Memory B cell (primary cell): Measurements from ENCODE around the gene NRXN3.

Source experiments
- ATAC-seq: fragments of 150-1000 bp; cut with Tn5 transposase; 2 replicates; pipeline ENCODE4 v1.10.0; 2021; ENCODE audit warnings: low read depth, mild to moderate bottlenecking, moderate library complexity
- DNase-seq, 2 donors: peaks; one replicate each; pipeline ENCODE4 v3.0.0; 2022; ENCODE audit warnings: low spot score in 2 of 2
- H3K27ac Mint-ChIP-seq: one replicate; pipeline ENCODE4 v1.8.0; 2022; ENCODE audit warnings: mild to moderate bottlenecking, moderate library complexity, mixed read lengths
- H3K27me3 Mint-ChIP-seq: one replicate; pipeline ENCODE4 v1.8.0; 2022; ENCODE audit warnings: mixed read lengths
- H3K36me3 Mint-ChIP-seq: one replicate; pipeline ENCODE4 v1.8.0; 2022; ENCODE audit warnings: mild to moderate bottlenecking, mixed read lengths
- H3K4me1 Mint-ChIP-seq: one replicate; pipeline ENCODE4 v1.8.0; 2022; ENCODE audit warnings: mixed read lengths
- H3K4me3 Mint-ChIP-seq: one replicate; pipeline ENCODE4 v1.8.0; 2022; ENCODE audit warnings: mild to moderate bottlenecking, moderate library complexity, mixed read lengths
- H3K9me3 Mint-ChIP-seq: one replicate; pipeline ENCODE4 v1.8.0; 2022; ENCODE audit warnings: mixed read lengths

Gene NRXN3

GRCh38 chr14:79638672-79639266 is 1468.6 kb downstream of the NRXN3 start:
- ATAC-seq (no peak), DNase-seq (no peak)
- peaks cover 7% of the 10 kb centered on the region for H3K9me3 Mint-ChIP-seq
- H3K27ac Mint-ChIP-seq, result no peak overlapping the region
- H3K27me3 Mint-ChIP-seq, result no peaks in the 10 kb centered on the region
- H3K36me3 Mint-ChIP-seq, result no peaks in the 10 kb centered on the region
- no peaks in the 10 kb centered on the region for H3K4me1 Mint-ChIP-seq
- no peak overlapping the region for H3K4me3 Mint-ChIP-seq

GRCh38 chr14:79639613-79640012 is 1469.4 kb downstream of the NRXN3 start:
- Mint-ChIP-seq H3K9me3 (peaks cover 6% of the 10 kb centered on the region), H3K4me1 (no peaks in the 10 kb centered on the region), H3K36me3 (no peaks in the 10 kb centered on the region), H3K27ac (no peak overlapping the region), H3K27me3 (no peaks in the 10 kb centered on the region), H3K4me3 (no peak overlapping the region)
- no peak for ATAC-seq
- DNase-seq, result no peak

- no peak overlapping the region for H3K27ac Mint-ChIP-seq
- H3K9me3 Mint-ChIP-seq, result peaks cover 6% of the 10 kb centered on the region
- no peaks in the 10 kb centered on the region for H3K27me3 Mint-ChIP-seq
- ATAC-seq, result no peak
- H3K36me3 Mint-ChIP-seq, result no peaks in the 10 kb centered on the region
- H3K4me1 Mint-ChIP-seq, result no peaks in the 10 kb centered on the region
- H3K4me3 Mint-ChIP-seq, result no peak overlapping the region
- no peak for DNase-seq
Observed at GRCh38 chr14:79641371-79641770, 1471.2 kb downstream of the NRXN3 start.

GRCh38 chr14:79643132-79643531 is 1473.0 kb downstream of the NRXN3 start:
- Mint-ChIP-seq H3K36me3 (no peaks in the 10 kb centered on the region), H3K4me1 (no peaks in the 10 kb centered on the region), H3K27me3 (no peaks in the 10 kb centered on the region), H3K27ac (no peak overlapping the region), H3K9me3 (peaks cover 6% of the 10 kb centered on the region), H3K4me3 (no peak overlapping the region)
- DNase-seq (no peak), ATAC-seq (no peak)

- peaks cover 2% of the 10 kb centered on the region for H3K9me3 Mint-ChIP-seq
- H3K27ac Mint-ChIP-seq, result no peak overlapping the region
- no peak overlapping the region for H3K4me3 Mint-ChIP-seq
- ATAC-seq (no peak), DNase-seq (no peak)
- H3K27me3 Mint-ChIP-seq, result no peaks in the 10 kb centered on the region
- no peaks in the 10 kb centered on the region for H3K4me1 Mint-ChIP-seq
- H3K36me3 Mint-ChIP-seq, result no peaks in the 10 kb centered on the region
Observed at GRCh38 chr14:79645753-79646362, 1475.7 kb downstream of the NRXN3 start.

GRCh38 chr14:79649856-79650255 is 1479.7 kb downstream of the NRXN3 start:
- no peaks in the 10 kb centered on the region for H3K4me1 Mint-ChIP-seq
- H3K4me3 Mint-ChIP-seq, result no peak overlapping the region
- ATAC-seq (no peak), DNase-seq (no peak)
- H3K27ac Mint-ChIP-seq, result no peak overlapping the region
- H3K36me3 Mint-ChIP-seq, result no peaks in the 10 kb centered on the region
- peaks cover 2% of the 10 kb centered on the region for H3K9me3 Mint-ChIP-seq
- no peaks in the 10 kb centered on the region for H3K27me3 Mint-ChIP-seq

GRCh38 chr14:79652513-79653307 is 1482.5 kb downstream of the NRXN3 start:
- Mint-ChIP-seq H3K36me3 (no peaks in the 10 kb centered on the region), H3K4me1 (no peaks in the 10 kb centered on the region)

GRCh38 chr14:79656056-79656455 is 1485.9 kb downstream of the NRXN3 start:
- no peaks in the 10 kb centered on the region for H3K4me1 Mint-ChIP-seq
- ATAC-seq, result no peak
- no peak for DNase-seq
- H3K27ac Mint-ChIP-seq, result no peak overlapping the region
- H3K4me3 Mint-ChIP-seq, result no peak overlapping the region
- no peaks in the 10 kb centered on the region for H3K27me3 Mint-ChIP-seq
- H3K36me3 Mint-ChIP-seq, result no peaks in the 10 kb centered on the region
- peaks cover 2% of the 10 kb centered on the region for H3K9me3 Mint-ChIP-seq

More at GRCh38 chr14:79652513-79653307, 1482.5 kb downstream of the NRXN3 start:
- H3K27me3 Mint-ChIP-seq, result no peaks in the 10 kb centered on the region
- ATAC-seq, result no peak
- H3K9me3 Mint-ChIP-seq, result peaks cover 2% of the 10 kb centered on the region
- no peak overlapping the region for H3K27ac Mint-ChIP-seq
- DNase-seq, result no peak
- no peak overlapping the region for H3K4me3 Mint-ChIP-seq

- DNase-seq (no peak), ATAC-seq (no peak)
- no peaks in the 10 kb centered on the region for H3K27me3 Mint-ChIP-seq
- peaks cover 2% of the 10 kb centered on the region for H3K9me3 Mint-ChIP-seq
- no peak overlapping the region for H3K4me3 Mint-ChIP-seq
- H3K36me3 Mint-ChIP-seq, result no peaks in the 10 kb centered on the region
- no peaks in the 10 kb centered on the region for H3K4me1 Mint-ChIP-seq
- no peak overlapping the region for H3K27ac Mint-ChIP-seq
Observed at GRCh38 chr14:79656496-79656895, 1486.3 kb downstream of the NRXN3 start.

GRCh38 chr14:79658221-79658620 is 1488.0 kb downstream of the NRXN3 start:
- Mint-ChIP-seq H3K27me3 (no peaks in the 10 kb centered on the region), H3K4me3 (no peak overlapping the region), H3K9me3 (peaks cover 3% of the 10 kb centered on the region), H3K27ac (no peak overlapping the region), H3K36me3 (no peaks in the 10 kb centered on the region), H3K4me1 (no peaks in the 10 kb centered on the region)
- ATAC-seq (no peak), DNase-seq (no peak)

GRCh38 chr14:79658769-79659168 is 1488.6 kb downstream of the NRXN3 start:
- Mint-ChIP-seq H3K27me3 (no peaks in the 10 kb centered on the region), H3K27ac (no peak overlapping the region), H3K4me3 (no peak overlapping the region), H3K9me3 (peaks cover 5% of the 10 kb centered on the region), H3K36me3 (no peaks in the 10 kb centered on the region), H3K4me1 (no peaks in the 10 kb centered on the region)
- DNase-seq (no peak), ATAC-seq (no peak)

GRCh38 chr14:79660053-79660939 is 1490.1 kb downstream of the NRXN3 start:
- Mint-ChIP-seq H3K4me1 (no peaks in the 10 kb centered on the region), H3K4me3 (no peak overlapping the region), H3K27ac (no peak overlapping the region), H3K27me3 (no peaks in the 10 kb centered on the region), H3K36me3 (no peaks in the 10 kb centered on the region), H3K9me3 (peaks cover 7% of the 10 kb centered on the region)
- no peak for DNase-seq
- ATAC-seq, result no peak

- H3K4me1 Mint-ChIP-seq, result no peaks in the 10 kb centered on the region
- no peak overlapping the region for H3K27ac Mint-ChIP-seq
- no peak overlapping the region for H3K4me3 Mint-ChIP-seq
- no peaks in the 10 kb centered on the region for H3K36me3 Mint-ChIP-seq
- H3K9me3 Mint-ChIP-seq, result peaks cover 7% of the 10 kb centered on the region
- ATAC-seq, result no peak
- DNase-seq, result no peak
- H3K27me3 Mint-ChIP-seq, result no peaks in the 10 kb centered on the region
Observed at GRCh38 chr14:79661752-79662151, 1491.6 kb downstream of the NRXN3 start.

- DNase-seq, result no peak
- ATAC-seq, result no peak
- Mint-ChIP-seq H3K4me1 (no peaks in the 10 kb centered on the region), H3K27me3 (no peaks in the 10 kb centered on the region), H3K36me3 (no peaks in the 10 kb centered on the region), H3K27ac (no peak overlapping the region), H3K9me3 (peaks cover 7% of the 10 kb centered on the region), H3K4me3 (no peak overlapping the region)
Observed at GRCh38 chr14:79663453-79663852, 1493.3 kb downstream of the NRXN3 start.
